HG02759 (cell line): ENCODE data around the gene RBBP8NL.
A peak's percentile ranks its signal among the peaks of the same experiment; 100 is the strongest.

Source experiments
- ATAC-seq: cut with Tn5 transposase; IDR thresholded peaks from one replicate; pipeline ENCODE4 v1.9.1; 2021; ENCODE audit warnings: mild to moderate bottlenecking, moderate library complexity; ENCODE audit not compliant: unreplicated experiment

Gene RBBP8NL

GRCh38 chr20:62408640-62409039 is 18.7 kb downstream of the RBBP8NL start:
- no peak for ATAC-seq

- no peak for ATAC-seq
Measured at GRCh38 chr20:62408055-62408454, 19.3 kb downstream of the RBBP8NL start.

DNA sequence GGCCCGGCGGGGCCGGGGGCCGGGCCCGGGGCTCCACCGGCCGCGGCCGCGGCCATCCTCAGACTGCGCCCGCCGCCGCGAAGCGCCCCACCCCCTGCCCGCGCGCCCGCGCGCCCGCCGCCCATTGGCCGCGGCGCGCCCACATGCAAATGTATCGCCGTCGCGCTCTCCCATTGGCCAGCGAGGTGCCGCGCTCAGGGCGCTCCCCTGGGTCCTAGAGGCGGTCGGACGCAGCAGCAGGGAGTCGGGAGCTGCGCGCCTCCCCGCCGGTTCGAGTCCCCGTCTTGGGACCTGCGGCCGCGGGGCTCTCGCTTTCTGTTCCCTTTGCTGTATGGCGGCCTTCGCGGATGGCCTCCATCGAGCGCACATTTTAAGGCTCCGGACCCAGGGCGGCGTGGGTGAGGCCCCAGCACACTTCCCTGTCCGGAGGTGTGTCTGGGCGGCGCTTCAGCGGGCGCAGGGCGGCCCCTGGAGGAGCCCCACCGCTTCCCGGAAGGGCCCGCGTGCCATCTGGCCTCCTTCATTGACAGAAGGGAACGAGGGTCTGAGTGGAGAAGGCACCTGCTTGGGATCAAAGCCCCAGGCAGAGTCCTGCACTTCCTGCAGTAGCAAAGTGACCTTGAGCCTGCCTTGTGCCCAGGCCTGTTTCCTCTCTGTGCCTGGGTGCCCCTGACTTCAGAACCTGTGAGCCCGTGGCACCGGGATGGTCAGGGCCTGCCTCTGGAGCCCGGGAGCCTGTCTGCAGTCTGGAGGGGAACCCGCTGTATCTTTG is 19.9 kb downstream of the RBBP8NL start, which contains the start of gene CABLES2:
Gene CABLES2, minus strand, starts transcription at position 65 of the 772 bp plus-strand sequence. Its CDS starts 9 bp downstream, at position 56.
- ATAC-seq, result peak; percentile 91

DNA sequence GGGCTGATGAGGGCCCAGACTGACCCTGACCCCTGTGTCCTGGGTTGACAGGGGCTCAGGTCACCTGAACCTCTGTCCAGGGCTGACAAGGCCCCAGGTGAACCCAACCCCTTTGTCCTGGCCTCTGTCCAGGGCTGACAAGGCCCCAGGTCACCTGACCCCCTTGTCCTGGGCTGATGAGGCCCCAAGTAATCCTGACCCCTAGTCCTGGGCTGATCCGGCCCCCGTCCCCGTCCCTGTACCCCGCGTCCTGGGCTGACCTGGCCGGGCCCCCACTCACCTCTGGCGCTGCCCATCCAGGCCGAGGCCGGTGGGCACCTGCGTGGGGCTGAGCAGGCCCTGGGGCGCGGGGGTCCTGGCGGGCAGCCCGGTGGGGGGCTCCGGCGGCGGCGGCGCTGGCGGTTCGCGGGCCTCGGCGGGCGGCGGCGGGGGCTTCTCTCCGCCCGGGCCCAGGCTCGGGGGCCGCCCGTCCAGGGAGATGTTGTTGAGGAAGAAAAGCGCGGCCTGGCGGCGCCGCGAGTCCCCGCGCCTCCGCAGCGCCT is 20.6 kb downstream of the RBBP8NL start:
- peak; percentile 9 for ATAC-seq

- ATAC-seq, result no peak
Measured at GRCh38 chr20:62405981-62406513, 21.3 kb downstream of the RBBP8NL start.

DNA sequence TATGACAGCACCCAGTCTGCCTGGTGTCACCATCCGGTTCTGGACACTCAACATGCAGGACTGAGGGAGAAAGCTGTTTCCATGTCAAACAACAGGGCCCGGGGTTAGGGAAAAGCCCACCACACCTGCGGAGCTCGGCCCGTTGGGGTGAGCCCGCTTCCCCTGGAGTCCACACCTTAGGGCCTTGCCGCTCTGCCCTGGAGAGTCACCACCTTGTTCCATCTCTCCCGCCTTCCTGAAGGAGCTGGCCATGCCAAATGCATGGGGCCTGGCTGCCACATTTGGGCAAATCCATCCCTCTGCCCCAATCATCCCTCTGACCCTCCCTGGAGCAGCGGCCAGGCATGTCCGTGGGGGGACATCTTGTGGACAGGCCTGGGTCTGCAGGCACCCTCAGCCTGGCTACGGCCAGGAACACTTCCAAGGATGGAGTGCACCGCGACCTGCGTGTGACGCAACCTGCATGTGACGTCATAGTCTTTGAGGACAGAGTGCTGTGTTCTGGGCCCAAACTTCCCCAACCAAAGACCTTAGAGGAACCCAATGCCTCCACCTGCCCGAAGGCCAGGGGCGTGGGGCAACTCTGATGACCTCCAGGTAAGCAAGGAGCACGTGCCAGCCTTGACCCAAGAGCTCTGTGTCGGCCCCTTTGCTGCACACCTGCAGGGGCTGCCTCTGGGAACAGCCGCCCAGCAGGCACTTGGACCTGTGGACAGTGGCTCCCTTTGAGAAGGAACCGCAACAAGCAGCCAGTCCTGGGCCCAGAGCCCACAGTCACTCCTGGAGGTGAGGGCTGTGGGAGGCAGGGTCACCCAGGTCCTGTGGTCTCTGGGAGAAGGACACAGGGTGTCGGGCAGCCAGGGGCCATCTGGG is 22.0 kb downstream of the RBBP8NL start:
- ATAC-seq, result no peak

DNA sequence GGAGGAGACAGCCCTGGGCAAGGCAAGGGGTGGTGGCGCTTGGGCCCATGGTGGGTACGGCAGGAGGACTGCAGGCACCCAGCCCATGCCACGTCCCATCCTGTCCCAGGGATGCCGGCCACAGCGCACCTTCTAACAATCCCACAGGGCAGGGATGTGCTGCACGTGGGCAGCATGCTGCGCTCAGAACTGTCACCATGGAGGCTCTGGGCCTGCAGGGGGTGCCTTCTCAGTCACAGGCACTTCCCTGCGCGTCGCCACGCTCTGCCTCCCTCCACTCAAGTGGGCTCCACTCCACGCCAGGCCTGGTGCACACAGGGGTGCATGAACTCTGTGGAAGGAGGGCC is 22.6 kb downstream of the RBBP8NL start:
- ATAC-seq, result no peak

DNA sequence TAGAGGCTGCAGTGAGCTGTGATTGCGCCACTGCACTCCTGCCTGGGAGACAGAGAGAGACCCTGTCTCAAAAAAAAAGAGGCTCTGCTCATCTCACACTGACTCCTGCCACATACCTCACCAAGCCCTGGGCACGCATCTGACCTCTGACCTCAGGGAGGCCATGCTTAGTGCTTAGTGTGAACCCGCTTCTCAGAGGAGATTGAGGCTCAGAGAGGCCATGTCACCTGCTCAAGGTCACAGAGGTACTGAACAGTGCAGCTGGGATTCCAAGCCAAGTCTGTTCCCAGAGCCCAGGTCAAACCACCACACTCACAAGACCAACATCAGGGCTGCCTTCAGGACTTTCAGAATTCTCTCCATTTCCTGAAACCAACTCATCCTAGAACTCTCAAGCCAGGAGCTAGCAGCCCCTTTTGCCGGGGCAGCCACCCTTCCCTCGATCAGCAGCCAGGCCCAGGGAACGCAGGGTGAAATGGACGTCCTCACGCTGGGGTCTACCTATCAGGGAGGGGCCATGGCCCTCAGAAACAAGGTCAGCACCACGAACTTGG is 23.1 kb downstream of the RBBP8NL start:
- no peak for ATAC-seq

GRCh38 chr20:62403331-62403730 is 24.0 kb downstream of the RBBP8NL start:
- ATAC-seq, result no peak

DNA sequence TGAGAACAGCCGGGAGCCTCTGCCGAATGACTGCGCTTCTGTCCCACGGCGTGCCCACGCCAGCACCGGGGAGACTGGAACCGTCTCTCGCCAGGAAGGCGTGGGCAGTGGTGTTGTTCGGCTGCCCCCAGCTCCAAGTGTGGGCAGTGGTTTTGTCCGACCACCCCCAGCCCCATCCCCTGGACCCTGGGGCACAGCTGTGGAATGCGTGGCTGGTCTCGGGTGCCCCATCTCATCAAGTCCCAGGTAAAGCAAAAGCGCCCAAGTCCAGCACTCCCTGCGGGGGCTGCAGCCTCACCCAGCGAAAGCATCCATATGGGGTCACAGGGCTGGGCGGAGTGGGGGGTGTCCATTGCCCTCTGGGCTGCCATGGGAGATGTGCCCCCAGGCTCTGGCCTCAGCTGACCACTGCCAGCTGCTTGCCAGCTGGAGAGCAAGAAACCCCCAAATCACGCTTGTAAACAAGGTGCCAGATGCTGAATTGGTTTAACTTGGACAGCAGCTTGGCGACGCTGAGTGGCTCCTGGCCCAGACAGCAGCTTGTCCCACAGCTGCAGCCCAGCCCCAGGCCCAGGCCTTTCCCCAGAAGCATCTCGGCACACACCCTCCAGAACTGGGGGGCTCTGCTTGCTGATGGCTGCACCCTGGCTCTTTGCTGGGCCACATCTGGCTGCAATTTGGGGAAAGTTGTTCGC is 24.7 kb downstream of the RBBP8NL start:
- no peak for ATAC-seq

GRCh38 chr20:62401331-62401779 is 26.0 kb downstream of the RBBP8NL start:
- no peak for ATAC-seq

- no peak for ATAC-seq
Measured at GRCh38 chr20:62400541-62400940, 26.8 kb downstream of the RBBP8NL start.

GRCh38 chr20:62400021-62400420 is 27.3 kb downstream of the RBBP8NL start:
- ATAC-seq, result no peak

DNA sequence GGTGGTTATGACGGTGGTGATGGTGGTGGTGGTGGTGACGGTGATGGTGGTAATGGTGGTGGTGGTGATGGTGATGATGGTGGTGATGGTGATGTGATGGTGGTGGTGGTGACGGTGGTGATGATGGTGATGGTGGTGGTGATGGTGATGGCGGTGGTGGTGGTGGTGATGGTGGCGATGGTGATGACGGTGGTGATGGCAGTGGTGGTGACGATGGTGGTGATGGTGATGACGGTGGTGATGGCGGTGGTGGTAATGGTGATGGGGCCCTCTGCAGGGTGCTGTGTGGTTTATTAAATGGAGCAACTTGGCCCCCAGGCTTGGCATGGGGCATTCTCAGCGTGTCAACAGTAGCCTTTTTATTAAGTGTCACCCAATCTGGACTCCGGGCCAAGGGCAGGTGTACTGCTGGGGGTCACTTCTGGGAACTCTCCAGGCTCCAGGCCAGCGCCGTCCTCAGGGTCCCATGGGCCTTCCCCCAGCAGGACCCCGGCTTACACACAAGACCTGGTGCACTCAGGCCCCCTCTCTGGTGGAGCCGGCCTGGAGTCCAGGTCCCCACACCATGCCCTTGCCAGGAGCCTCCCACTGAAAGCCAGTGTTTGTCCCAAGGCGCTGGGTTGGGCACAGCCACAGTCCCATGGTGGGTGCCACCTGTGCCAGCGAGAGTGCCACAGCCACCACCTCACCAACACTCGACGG is 29.1 kb downstream of the RBBP8NL start:
- no peak for ATAC-seq

- ATAC-seq, result no peak
Measured at GRCh38 chr20:62396367-62397239, 30.7 kb downstream of the RBBP8NL start.

DNA sequence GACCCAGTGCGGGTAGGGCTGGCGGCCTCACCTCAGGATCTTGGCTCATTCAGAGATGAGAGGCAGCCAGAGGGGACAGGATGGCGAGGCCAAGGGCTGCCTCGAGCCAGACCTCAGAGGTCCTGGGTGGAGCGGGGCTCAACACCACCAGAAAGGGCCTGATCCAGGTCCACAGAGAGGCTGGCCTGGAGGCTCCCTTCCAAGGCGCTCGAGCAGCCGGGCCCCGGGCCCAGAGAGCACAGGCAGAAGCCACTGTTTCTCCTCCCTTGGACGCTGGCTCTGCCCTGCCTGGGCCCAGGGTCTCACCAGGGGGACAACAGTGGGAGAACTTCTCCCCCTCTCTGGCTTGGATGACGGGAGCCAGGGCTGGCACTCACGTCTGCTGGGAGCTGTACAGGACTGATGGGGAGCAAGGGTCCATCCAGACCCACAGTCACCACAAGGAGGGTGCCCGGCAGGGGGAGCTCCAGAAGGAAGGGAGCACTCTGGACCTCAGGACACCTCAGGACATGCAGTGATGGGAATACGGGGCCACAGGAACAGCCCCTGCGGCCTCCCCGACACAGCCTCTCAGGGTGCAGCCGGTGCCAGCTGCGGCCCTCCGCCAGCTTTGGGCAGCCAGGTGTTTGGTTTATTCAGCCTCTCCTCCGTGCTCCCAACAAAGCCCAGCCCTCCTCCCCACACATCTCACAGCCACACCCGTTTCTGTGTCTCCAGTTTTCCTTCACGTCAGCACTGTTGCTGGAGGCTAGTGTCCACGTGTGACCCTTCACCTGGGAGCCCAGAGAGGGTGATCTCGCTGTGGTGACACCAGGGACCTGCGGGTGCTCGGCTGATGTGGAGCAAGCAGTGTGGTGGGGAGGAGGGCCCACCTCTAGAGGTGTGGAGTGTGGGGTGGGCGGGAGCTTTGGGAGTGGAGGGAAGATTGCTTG is 31.8 kb downstream of the RBBP8NL start:
- no peak for ATAC-seq

- ATAC-seq, result no peak
Measured at GRCh38 chr20:62394248-62395245, 32.8 kb downstream of the RBBP8NL start.
